ENCODE measurements around the gene AKAP9.

The AKAP9 gene

GRCh38 chr7:92150450-92151017 is 209.9 kb downstream of the AKAP9 start:
- no peak for TF ChIP-seq CTCF (IDR thresholded peaks at IDR 0.05; ENCODE audit: low read depth, low read length, missing control alignments)
- no peak for DNase-seq (ENCODE audit: extremely low read depth, low read depth)
- H3K4me3 ChIP-seq (replicated peaks; ENCODE audit: low read depth, low read length) = no peak overlapping the region

DNA sequence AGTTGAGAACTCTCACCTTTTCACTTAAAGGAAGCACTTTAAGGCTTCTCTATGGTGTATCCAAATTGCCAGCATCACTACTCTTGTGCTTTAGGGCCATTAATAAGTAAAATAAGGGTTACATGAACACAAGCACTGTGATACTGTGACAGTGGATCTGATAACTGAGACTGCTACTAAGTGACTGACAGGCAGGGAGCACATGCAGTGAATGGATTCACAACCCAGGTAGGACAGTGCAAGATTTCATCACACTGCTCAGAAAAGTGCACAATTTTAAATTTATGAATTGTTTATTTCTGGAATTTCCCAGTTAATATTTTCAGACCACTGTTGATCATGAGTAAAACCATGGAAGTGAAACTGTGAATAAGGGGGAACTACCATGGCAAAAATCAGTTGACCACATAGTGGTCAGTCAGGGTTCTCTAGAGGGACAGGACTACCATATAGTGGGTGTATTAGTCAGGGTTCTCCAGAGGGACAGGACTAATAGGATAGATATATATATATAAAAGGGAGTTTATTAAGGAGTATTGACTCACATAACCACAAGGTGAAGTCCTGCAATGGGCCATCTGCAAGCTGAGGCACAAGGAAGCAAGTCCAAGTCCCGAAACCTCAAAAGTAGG is 214.6 kb downstream of the AKAP9 start:
- DNase-seq (ENCODE audit: extremely low read depth, low read depth) = no peak
- TF ChIP-seq CTCF (IDR thresholded peaks at IDR 0.05; ENCODE audit: low read depth, low read length, missing control alignments) = no peak
- no peak overlapping the region for H3K4me3 ChIP-seq (replicated peaks; ENCODE audit: low read depth, low read length)

- H3K4me3 ChIP-seq (replicated peaks; ENCODE audit: low read depth, low read length) = no peak overlapping the region
- no peak for DNase-seq (ENCODE audit: extremely low read depth, low read depth)
- TF ChIP-seq CTCF (IDR thresholded peaks at IDR 0.05; ENCODE audit: low read depth, low read length, missing control alignments) = no peak
These were observed 216.3 kb downstream of the AKAP9 start for GRCh38 chr7:92156990-92157389.

DNA sequence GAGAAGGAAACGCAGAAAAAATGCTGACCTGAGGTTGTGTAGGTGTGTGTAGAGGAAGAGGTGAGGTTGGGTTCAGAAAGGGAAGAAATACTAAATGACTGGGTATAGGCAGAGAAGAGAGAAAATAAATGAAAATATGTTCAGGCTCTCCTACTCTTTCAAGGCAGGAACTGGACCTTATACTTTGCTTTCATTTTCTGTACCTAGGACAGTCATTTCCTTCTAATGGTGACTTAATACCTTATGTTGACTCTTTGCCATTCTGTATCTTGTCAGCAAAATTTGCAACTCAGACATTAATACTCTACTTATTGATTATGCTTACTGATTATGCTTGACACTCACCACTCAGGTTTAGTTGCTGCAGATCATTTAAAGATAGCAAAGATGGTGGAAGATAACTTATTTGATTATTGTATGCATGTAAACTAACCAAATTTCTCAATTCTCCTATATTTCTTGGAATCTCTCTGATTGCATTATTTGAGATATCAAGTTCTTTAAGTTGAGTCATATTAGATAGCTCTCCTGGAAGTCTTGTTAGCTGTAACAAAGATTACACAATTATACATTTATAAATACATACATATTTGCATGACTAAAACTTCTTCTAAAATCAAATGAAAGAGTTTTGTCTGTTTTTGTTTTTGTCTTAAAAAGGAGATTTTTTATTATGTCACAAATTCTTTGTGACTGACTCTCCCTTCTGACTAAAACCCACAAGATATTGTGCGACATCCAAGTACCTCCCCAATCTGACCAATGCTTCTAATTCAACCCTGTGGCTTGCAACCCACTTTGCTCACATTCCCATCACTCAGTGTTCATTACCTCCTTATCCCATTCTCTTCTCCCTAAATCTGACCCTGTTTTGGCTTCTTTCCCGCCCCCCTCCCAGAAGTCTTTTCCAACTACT is 218.3 kb downstream of the AKAP9 start:
- no peak for DNase-seq (ENCODE audit: extremely low read depth, low read depth)
- no peak for TF ChIP-seq CTCF (IDR thresholded peaks at IDR 0.05; ENCODE audit: low read depth, low read length, missing control alignments)
- H3K4me3 ChIP-seq (replicated peaks; ENCODE audit: low read depth, low read length) = no peak overlapping the region
